Activated T-cell treated with anti-CD3 and anti-CD28 coated beads, Interleukin-2, amount 50 U/mL, for 72 hours (primary cell): Measurements from ENCODE around the gene LOC128125822.
A peak's percentile ranks its signal among the peaks of the same experiment; 100 is the strongest.

Experiments used
- ATAC-seq, 2 donors: fragments of 150-1000 bp; cut with Tn5 transposase; replicated peaks in 1 of 2; 2 replicates each; pipeline ENCODE4 v1.10.0; 2021; ENCODE audit warnings: moderate library complexity in 2 of 2, mild to moderate bottlenecking in 1 of 2
- DNase-seq, 2 donors: peaks; one replicate each; pipeline ENCODE4 v3.0.0; 2021 to 2022; ENCODE audit warnings: mixed read lengths in 1 of 2
- H3K27ac Mint-ChIP-seq: one replicate; pipeline ENCODE4 v1.8.0; 2022; ENCODE audit warnings: mild to moderate bottlenecking, moderate library complexity, mixed read lengths
- H3K27me3 Mint-ChIP-seq: one replicate; pipeline ENCODE4 v1.8.0; 2022; ENCODE audit warnings: low read depth, mixed read lengths
- H3K36me3 Mint-ChIP-seq, 2 donors: one replicate each; pipeline ENCODE4 v1.8.0; 2022; ENCODE audit warnings: mixed read lengths in 2 of 2, mild to moderate bottlenecking in 1 of 2; ENCODE audit not compliant: insufficient read depth in 2 of 2
- H3K4me1 Mint-ChIP-seq: one replicate; pipeline ENCODE4 v1.8.0; 2022; ENCODE audit warnings: low read depth, mixed read lengths
- H3K4me3 Mint-ChIP-seq, 2 donors: one replicate each; pipeline ENCODE4 v1.8.0; 2022; ENCODE audit warnings: mild to moderate bottlenecking in 2 of 2, mixed read lengths in 2 of 2, moderate library complexity in 2 of 2
- H3K9me3 Mint-ChIP-seq, 2 donors: one replicate each; pipeline ENCODE4 v1.8.0; 2022; ENCODE audit warnings: mixed read lengths in 2 of 2

The LOC128125822 gene

GRCh38 chr6:63563235-63563634, 9.0 kb upstream of the LOC128125822 start:
- Mint-ChIP-seq H3K4me1 (peaks cover 5% of the 10 kb centered on the region), H3K9me3 (no peaks in the 10 kb centered on the region), H3K36me3 (no peaks in the 10 kb centered on the region), H3K4me3 (no peak overlapping the region), H3K27ac (no peak overlapping the region), H3K27me3 (peaks cover 12% of the 10 kb centered on the region)
- ATAC-seq (no peak), DNase-seq (no peak)

GRCh38 chr6:63565058-63565726, 7.1 kb upstream of the LOC128125822 start:
- Mint-ChIP-seq H3K4me1 (peaks cover 5% of the 10 kb centered on the region), H3K4me3 (no peak overlapping the region), H3K9me3 (no peaks in the 10 kb centered on the region), H3K27ac (no peak overlapping the region), H3K27me3 (peaks cover 12% of the 10 kb centered on the region), H3K36me3 (no peaks in the 10 kb centered on the region)
- ATAC-seq (no peak), DNase-seq (no peak)

GRCh38 chr6:63565727-63566596, 6.3 kb upstream of the LOC128125822 start:
- Mint-ChIP-seq H3K36me3 (no peaks in the 10 kb centered on the region), H3K27ac (no peak overlapping the region), H3K9me3 (no peaks in the 10 kb centered on the region), H3K27me3 (peaks cover 5% of the 10 kb centered on the region), H3K4me1 (peaks cover 6% of the 10 kb centered on the region), H3K4me3 (no peak overlapping the region)
- DNase-seq (no peak), ATAC-seq (no peak)

- Mint-ChIP-seq H3K27me3 (peaks cover 5% of the 10 kb centered on the region), H3K36me3 (peaks cover 0 to 2% of the 10 kb centered on the region in 2 donors), H3K9me3 (no peaks in the 10 kb centered on the region), H3K27ac (no peak overlapping the region), H3K4me1 (peaks cover 16% of the 10 kb centered on the region), H3K4me3 (no peak overlapping the region)
- DNase-seq (no peak), ATAC-seq (no peak)
Measured at GRCh38 chr6:63567966-63568365, 4.3 kb upstream of the LOC128125822 start.

- peak; percentile 16 to 20 for ATAC-seq
- Mint-ChIP-seq H3K36me3 (peaks cover 4 to 10% of the 10 kb centered on the region in 2 donors), H3K27me3 (no peaks in the 10 kb centered on the region), H3K27ac (peak overlapping the region; percentile 7), H3K4me1 (peaks cover 28% of the 10 kb centered on the region), H3K9me3 (no peaks in the 10 kb centered on the region), H3K4me3 (peak overlapping the region; percentile 88 to 99)
- DNase-seq: peak; percentile 46 to 55
Measured at GRCh38 chr6:63571361-63572043, 778 bp upstream of the LOC128125822 start.

- Mint-ChIP-seq H3K27me3 (no peaks in the 10 kb centered on the region), H3K9me3 (no peaks in the 10 kb centered on the region), H3K4me3 (peak overlapping the region; percentile 88 to 99), H3K4me1 (peaks cover 29% of the 10 kb centered on the region), H3K36me3 (peaks cover 4 to 13% of the 10 kb centered on the region in 2 donors), H3K27ac (no peak overlapping the region)
- ATAC-seq: peak; percentile 3 to 5
- no peak for DNase-seq
Measured at GRCh38 chr6:63572747-63573075, 431 bp downstream of the LOC128125822 start.

GRCh38 chr6:63573076-63573898, 1.0 kb downstream of the LOC128125822 start:
- Mint-ChIP-seq H3K27me3 (no peaks in the 10 kb centered on the region), H3K4me3 (peak overlapping the region; percentile 88 to 99)
- peak; percentile 71 to 76 for DNase-seq

GRCh38 chr6:63573899-63574553, 1.7 kb downstream of the LOC128125822 start:
- H3K27ac Mint-ChIP-seq: peak overlapping the region; percentile 99
- H3K36me3 Mint-ChIP-seq: peaks cover 4 to 13% of the 10 kb centered on the region in 2 donors
- H3K4me3 Mint-ChIP-seq: peak overlapping the region; percentile 88 to 99
- H3K4me1 Mint-ChIP-seq: peaks cover 29% of the 10 kb centered on the region
- no peaks in the 10 kb centered on the region for H3K9me3 Mint-ChIP-seq
- no peak for ATAC-seq
- no peaks in the 10 kb centered on the region for H3K27me3 Mint-ChIP-seq
- peak; percentile 49 to 57 for DNase-seq

More at GRCh38 chr6:63573076-63573898, 1.0 kb downstream of the LOC128125822 start:
- H3K4me1 Mint-ChIP-seq: peaks cover 29% of the 10 kb centered on the region
- H3K36me3 Mint-ChIP-seq: peaks cover 4 to 13% of the 10 kb centered on the region in 2 donors
- peak overlapping the region; percentile 99 for H3K27ac Mint-ChIP-seq
- ATAC-seq: peak; percentile 40 to 48
- no peaks in the 10 kb centered on the region for H3K9me3 Mint-ChIP-seq

- peaks cover 4 to 17% of the 10 kb centered on the region in 2 donors for H3K36me3 Mint-ChIP-seq
- peak overlapping the region; percentile 99 for H3K27ac Mint-ChIP-seq
- no peaks in the 10 kb centered on the region for H3K9me3 Mint-ChIP-seq
- H3K27me3 Mint-ChIP-seq: no peaks in the 10 kb centered on the region
- peaks cover 29% of the 10 kb centered on the region for H3K4me1 Mint-ChIP-seq
- peak overlapping the region; percentile 88 to 99 for H3K4me3 Mint-ChIP-seq
- ATAC-seq: no peak
- no peak for DNase-seq
Measured at GRCh38 chr6:63574554-63574900, 2.2 kb downstream of the LOC128125822 start.

- H3K27me3 Mint-ChIP-seq: no peaks in the 10 kb centered on the region
- ATAC-seq: no peak
- no peak overlapping the region for H3K27ac Mint-ChIP-seq
- H3K4me1 Mint-ChIP-seq: peaks cover 25% of the 10 kb centered on the region
- no peaks in the 10 kb centered on the region for H3K9me3 Mint-ChIP-seq
- peaks cover 4 to 31% of the 10 kb centered on the region in 2 donors for H3K36me3 Mint-ChIP-seq
- H3K4me3 Mint-ChIP-seq: peak overlapping the region in 1 of 2 donors; percentile 43
- DNase-seq: no peak
Measured at GRCh38 chr6:63576147-63576772, 4.0 kb downstream of the LOC128125822 start.

GRCh38 chr6:63576985-63577712, 4.9 kb downstream of the LOC128125822 start:
- Mint-ChIP-seq H3K27ac (no peak overlapping the region), H3K9me3 (no peaks in the 10 kb centered on the region), H3K36me3 (peaks cover 4 to 34% of the 10 kb centered on the region in 2 donors), H3K4me3 (no peak overlapping the region), H3K27me3 (no peaks in the 10 kb centered on the region), H3K4me1 (peaks cover 18% of the 10 kb centered on the region)
- no peak for DNase-seq
- no peak for ATAC-seq
